Measurements from ENCODE around the gene COL18A1. TPM values are rescaled to one million over a fixed set of nuclear protein-coding genes. Genes with fewer than 3 reads are reported as not detected.

COL18A1 gene
- total and polyA plus RNA-seq, 7 experiments from 2014 or later, result 7.0 to 89.8 (median 15.4) TPM

DNA sequence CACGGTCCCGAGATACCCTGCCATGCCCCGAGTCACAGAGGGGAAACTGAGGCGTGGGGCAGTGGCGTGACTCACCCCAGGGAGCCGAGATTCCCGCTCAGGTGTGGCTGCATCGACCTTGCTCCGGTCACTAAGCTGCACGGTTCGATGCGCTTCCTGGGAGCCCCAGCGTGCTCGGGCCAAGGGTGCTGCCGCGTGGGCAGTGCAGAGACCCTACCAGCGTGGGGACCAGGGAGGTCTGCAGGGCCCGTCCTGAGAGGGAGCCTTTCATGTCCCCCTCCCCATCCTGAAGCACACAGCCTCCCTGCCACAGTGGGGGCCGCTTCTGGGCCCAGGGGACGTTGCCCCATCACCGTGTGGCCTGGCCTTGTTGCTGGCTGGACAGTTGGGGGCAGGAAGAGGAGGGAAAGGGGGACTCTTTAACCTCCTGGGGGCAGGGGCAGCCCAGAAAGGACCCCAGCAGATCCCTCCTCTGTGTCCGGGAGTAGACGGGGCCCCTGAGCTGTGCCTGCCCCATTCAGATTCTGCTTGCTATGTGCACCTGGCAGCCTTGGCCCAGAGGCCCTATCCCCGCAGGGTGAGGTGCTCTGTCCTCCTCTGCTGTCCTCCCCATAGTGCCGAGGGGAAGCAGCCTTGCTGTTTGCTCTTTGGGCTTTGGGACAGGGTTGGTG is 52.3 kb downstream of the COL18A1 start:
- H3K4me1 ChIP-seq (ENCODE audit: control insufficient read depth in 2 of 2, insufficient read depth in 2 of 2, low read length in 2 of 2), result no peaks in the 10 kb centered on the region
- Mint-ChIP-seq H3K4me1 (peaks cover 0 to 6% (median 0%) of the 10 kb centered on the region in 7 donors), H3K9me3 (peaks cover 0 to 11% (median 4%) of the 10 kb centered on the region in 11 donors), H3K27ac (no peak overlapping the region), H3K36me3 (peaks cover 0 to 6% (median 1%) of the 10 kb centered on the region in 5 donors), H3K4me3 (no peak overlapping the region), H3K27me3 (peaks cover 0 to 3% (median 0%) of the 10 kb centered on the region in 5 donors)
- no peaks in the 10 kb centered on the region for H3K36me3 ChIP-seq (ENCODE audit: control insufficient read depth in 2 of 3, insufficient read depth in 3 of 3, low read length in 3 of 3)
- ATAC-seq (no peak), DNase-seq (no peak)
- peaks cover 0 to 7% (median 0%) of the 10 kb centered on the region in 3 experiments for H3K9me3 ChIP-seq (ENCODE audit: control insufficient read depth in 2 of 3, low read length in 3 of 3)
- intact Hi-C loops (cut with micrococcal nuclease), result no loop called here
- ChIA-PET CTCF (no interaction called here), POLR2A (no interaction called here)
- H3K27me3 ChIP-seq (ENCODE audit: control insufficient read depth in 2 of 2, insufficient read depth in 2 of 2, low read length in 2 of 2), result no peaks in the 10 kb centered on the region
- H3K27ac ChIP-seq (ENCODE audit: low read depth, low read length), result no peak overlapping the region
- no peak overlapping the region for H3K4me3 ChIP-seq (ENCODE audit: low read length)

DNA sequence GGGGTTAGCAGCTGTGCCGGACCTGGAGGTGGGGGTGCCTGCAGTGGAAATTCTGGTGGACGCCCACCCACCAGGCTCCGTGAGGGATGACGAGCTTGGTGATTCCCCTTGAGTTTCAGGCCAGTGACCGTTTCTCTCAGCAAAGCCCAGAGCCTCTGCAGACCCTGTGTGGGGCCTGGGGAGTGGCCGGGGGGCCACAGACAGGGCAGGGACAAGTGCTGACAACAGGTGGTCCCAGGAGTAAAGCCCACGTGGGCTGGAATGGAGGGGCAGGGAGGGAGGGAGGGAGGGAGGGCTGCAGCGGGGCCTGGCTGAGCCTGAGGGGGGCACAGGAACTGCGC is 52.8 kb downstream of the COL18A1 start:
- Mint-ChIP-seq H3K4me3 (no peak overlapping the region), H3K36me3 (peaks cover 0 to 9% (median 3%) of the 10 kb centered on the region in 5 donors)

GRCh38 chr21:45458281-45459170 is 53.6 kb downstream of the COL18A1 start:
- H3K9me3 Mint-ChIP-seq, result peaks cover 0 to 21% (median 8%) of the 10 kb centered on the region in 11 donors
- ATAC-seq (no peak), DNase-seq (no peak)
- H3K4me1 Mint-ChIP-seq, result no peaks in the 10 kb centered on the region
- H3K9me3 ChIP-seq (ENCODE audit: control insufficient read depth in 2 of 3, low read length in 3 of 3), result peaks cover 0 to 7% (median 0%) of the 10 kb centered on the region in 3 experiments
- no peak overlapping the region for H3K27ac ChIP-seq (ENCODE audit: low read depth, low read length)
- ChIA-PET CTCF (no interaction called here), POLR2A (no interaction called here)
- no peaks in the 10 kb centered on the region for H3K27me3 ChIP-seq (ENCODE audit: control insufficient read depth in 2 of 2, insufficient read depth in 2 of 2, low read length in 2 of 2)
- no peaks in the 10 kb centered on the region for H3K4me1 ChIP-seq (ENCODE audit: control insufficient read depth in 2 of 2, insufficient read depth in 2 of 2, low read length in 2 of 2)
- H3K27ac Mint-ChIP-seq, result no peak overlapping the region
- no peaks in the 10 kb centered on the region for H3K36me3 ChIP-seq (ENCODE audit: control insufficient read depth in 2 of 3, insufficient read depth in 3 of 3, low read length in 3 of 3)
- peaks cover 0 to 9% (median 3%) of the 10 kb centered on the region in 5 donors for H3K36me3 Mint-ChIP-seq
- intact Hi-C loops (cut with micrococcal nuclease), result no loop called here
- no peak overlapping the region for H3K4me3 ChIP-seq (ENCODE audit: low read length)
- H3K4me3 Mint-ChIP-seq, result no peak overlapping the region
- H3K27me3 Mint-ChIP-seq, result peaks cover 0 to 11% (median 0%) of the 10 kb centered on the region in 5 donors

More for the DNA sequence above, 52.8 kb downstream of the COL18A1 start:
- H3K27ac Mint-ChIP-seq, result no peak overlapping the region
- Histone ChIP-seq H3K4me1 (ENCODE audit: control insufficient read depth in 2 of 2, insufficient read depth in 2 of 2, low read length in 2 of 2) (no peaks in the 10 kb centered on the region), H3K36me3 (ENCODE audit: control insufficient read depth in 2 of 3, insufficient read depth in 3 of 3, low read length in 3 of 3) (no peaks in the 10 kb centered on the region), H3K9me3 (ENCODE audit: control insufficient read depth in 2 of 3, low read length in 3 of 3) (peaks cover 0 to 7% (median 0%) of the 10 kb centered on the region in 3 experiments), H3K27me3 (ENCODE audit: control insufficient read depth in 2 of 2, insufficient read depth in 2 of 2, low read length in 2 of 2) (no peaks in the 10 kb centered on the region), H3K4me3 (ENCODE audit: low read length) (no peak overlapping the region), H3K27ac (ENCODE audit: low read depth, low read length) (no peak overlapping the region)
- peaks cover 0 to 15% (median 8%) of the 10 kb centered on the region in 11 donors for H3K9me3 Mint-ChIP-seq
- ATAC-seq (no peak), DNase-seq (no peak)
- peaks cover 0 to 6% (median 0%) of the 10 kb centered on the region in 7 donors for H3K4me1 Mint-ChIP-seq
- ChIA-PET POLR2A (no interaction called here), CTCF (no interaction called here)
- intact Hi-C loops (cut with micrococcal nuclease), result no loop called here
- peaks cover 0 to 7% (median 0%) of the 10 kb centered on the region in 5 donors for H3K27me3 Mint-ChIP-seq

- Mint-ChIP-seq H3K4me1 (no peaks in the 10 kb centered on the region), H3K9me3 (peaks cover 0 to 21% (median 8%) of the 10 kb centered on the region in 11 donors), H3K27ac (no peak overlapping the region), H3K27me3 (peaks cover 0 to 13% (median 0%) of the 10 kb centered on the region in 5 donors), H3K4me3 (no peak overlapping the region), H3K36me3 (peaks cover 0 to 9% (median 3%) of the 10 kb centered on the region in 5 donors)
- H3K27ac ChIP-seq (ENCODE audit: low read depth, low read length), result no peak overlapping the region
- H3K36me3 ChIP-seq (ENCODE audit: control insufficient read depth in 2 of 3, insufficient read depth in 3 of 3, low read length in 3 of 3), result no peaks in the 10 kb centered on the region
- H3K4me1 ChIP-seq (ENCODE audit: control insufficient read depth in 2 of 2, insufficient read depth in 2 of 2, low read length in 2 of 2), result no peaks in the 10 kb centered on the region
- ATAC-seq (no peak), DNase-seq (no peak)
- ChIA-PET CTCF (no interaction called here), POLR2A (no interaction called here)
- no peaks in the 10 kb centered on the region for H3K27me3 ChIP-seq (ENCODE audit: control insufficient read depth in 2 of 2, insufficient read depth in 2 of 2, low read length in 2 of 2)
- no peak overlapping the region for H3K4me3 ChIP-seq (ENCODE audit: low read length)
- H3K9me3 ChIP-seq (ENCODE audit: control insufficient read depth in 2 of 3, low read length in 3 of 3), result peaks cover 0 to 7% (median 0%) of the 10 kb centered on the region in 3 experiments
- intact Hi-C loops (cut with micrococcal nuclease), result no loop called here
Observed at GRCh38 chr21:45459171-45460010, 54.4 kb downstream of the COL18A1 start.

- H3K27me3 ChIP-seq (ENCODE audit: control insufficient read depth in 2 of 2, insufficient read depth in 2 of 2, low read length in 2 of 2), result no peaks in the 10 kb centered on the region
- CTCF ChIA-PET, result no interaction called here
- H3K36me3 ChIP-seq (ENCODE audit: control insufficient read depth in 2 of 3, insufficient read depth in 3 of 3, low read length in 3 of 3), result no peaks in the 10 kb centered on the region
- intact Hi-C loops (cut with micrococcal nuclease), result no loop called here
- H3K4me3 ChIP-seq (ENCODE audit: low read length), result no peak overlapping the region
- Mint-ChIP-seq H3K36me3 (peaks cover 0 to 9% (median 3%) of the 10 kb centered on the region in 5 donors), H3K27me3 (peaks cover 0 to 18% (median 3%) of the 10 kb centered on the region in 5 donors), H3K4me1 (no peaks in the 10 kb centered on the region), H3K27ac (no peak overlapping the region), H3K4me3 (no peak overlapping the region), H3K9me3 (peaks cover 0 to 21% (median 8%) of the 10 kb centered on the region in 11 donors)
- no peak for DNase-seq
- POLR2A ChIA-PET, result no interaction called here
- H3K9me3 ChIP-seq (ENCODE audit: control insufficient read depth in 2 of 3, low read length in 3 of 3), result peaks cover 0 to 7% (median 0%) of the 10 kb centered on the region in 3 experiments
- no peak overlapping the region for H3K27ac ChIP-seq (ENCODE audit: low read depth, low read length)
- H3K4me1 ChIP-seq (ENCODE audit: control insufficient read depth in 2 of 2, insufficient read depth in 2 of 2, low read length in 2 of 2), result no peaks in the 10 kb centered on the region
- ATAC-seq, result no peak
Observed at GRCh38 chr21:45460011-45460565, 55.1 kb downstream of the COL18A1 start.

GRCh38 chr21:45460611-45461368 is 55.8 kb downstream of the COL18A1 start:
- peaks cover 0 to 21% (median 8%) of the 10 kb centered on the region in 11 donors for H3K9me3 Mint-ChIP-seq
- POLR2A ChIA-PET, result no interaction called here

More at GRCh38 chr21:45460611-45461368, 55.8 kb downstream of the COL18A1 start:
- Mint-ChIP-seq H3K27ac (no peak overlapping the region), H3K4me1 (no peaks in the 10 kb centered on the region), H3K27me3 (peaks cover 0 to 19% (median 6%) of the 10 kb centered on the region in 5 donors), H3K36me3 (peaks cover 0 to 9% (median 3%) of the 10 kb centered on the region in 5 donors), H3K4me3 (no peak overlapping the region)
- intact Hi-C loops (cut with micrococcal nuclease), result no loop called here
- Histone ChIP-seq H3K4me1 (ENCODE audit: control insufficient read depth in 2 of 2, insufficient read depth in 2 of 2, low read length in 2 of 2) (no peaks in the 10 kb centered on the region), H3K36me3 (ENCODE audit: control insufficient read depth in 2 of 3, insufficient read depth in 3 of 3, low read length in 3 of 3) (no peaks in the 10 kb centered on the region), H3K27ac (ENCODE audit: low read depth, low read length) (no peak overlapping the region), H3K9me3 (ENCODE audit: control insufficient read depth in 2 of 3, low read length in 3 of 3) (peaks cover 0 to 7% (median 0%) of the 10 kb centered on the region in 3 experiments), H3K27me3 (ENCODE audit: control insufficient read depth in 2 of 2, insufficient read depth in 2 of 2, low read length in 2 of 2) (no peaks in the 10 kb centered on the region), H3K4me3 (ENCODE audit: low read length) (no peak overlapping the region)
- ATAC-seq (no peak), DNase-seq (no peak)
- CTCF ChIA-PET, result no interaction called here
